Measurements from ENCODE around the gene MAN2A2. TPM values are rescaled to one million over a fixed set of nuclear protein-coding genes. Genes with fewer than 3 reads are reported as not detected.

MAN2A2 gene
- total and polyA plus RNA-seq, 2 of the 8 experiments (the other 6 are each of a cell fraction or from before 2014, with no cell fraction given), result 23.1 to 29.7 TPM

- TF ChIP-seq, protein P1, sequence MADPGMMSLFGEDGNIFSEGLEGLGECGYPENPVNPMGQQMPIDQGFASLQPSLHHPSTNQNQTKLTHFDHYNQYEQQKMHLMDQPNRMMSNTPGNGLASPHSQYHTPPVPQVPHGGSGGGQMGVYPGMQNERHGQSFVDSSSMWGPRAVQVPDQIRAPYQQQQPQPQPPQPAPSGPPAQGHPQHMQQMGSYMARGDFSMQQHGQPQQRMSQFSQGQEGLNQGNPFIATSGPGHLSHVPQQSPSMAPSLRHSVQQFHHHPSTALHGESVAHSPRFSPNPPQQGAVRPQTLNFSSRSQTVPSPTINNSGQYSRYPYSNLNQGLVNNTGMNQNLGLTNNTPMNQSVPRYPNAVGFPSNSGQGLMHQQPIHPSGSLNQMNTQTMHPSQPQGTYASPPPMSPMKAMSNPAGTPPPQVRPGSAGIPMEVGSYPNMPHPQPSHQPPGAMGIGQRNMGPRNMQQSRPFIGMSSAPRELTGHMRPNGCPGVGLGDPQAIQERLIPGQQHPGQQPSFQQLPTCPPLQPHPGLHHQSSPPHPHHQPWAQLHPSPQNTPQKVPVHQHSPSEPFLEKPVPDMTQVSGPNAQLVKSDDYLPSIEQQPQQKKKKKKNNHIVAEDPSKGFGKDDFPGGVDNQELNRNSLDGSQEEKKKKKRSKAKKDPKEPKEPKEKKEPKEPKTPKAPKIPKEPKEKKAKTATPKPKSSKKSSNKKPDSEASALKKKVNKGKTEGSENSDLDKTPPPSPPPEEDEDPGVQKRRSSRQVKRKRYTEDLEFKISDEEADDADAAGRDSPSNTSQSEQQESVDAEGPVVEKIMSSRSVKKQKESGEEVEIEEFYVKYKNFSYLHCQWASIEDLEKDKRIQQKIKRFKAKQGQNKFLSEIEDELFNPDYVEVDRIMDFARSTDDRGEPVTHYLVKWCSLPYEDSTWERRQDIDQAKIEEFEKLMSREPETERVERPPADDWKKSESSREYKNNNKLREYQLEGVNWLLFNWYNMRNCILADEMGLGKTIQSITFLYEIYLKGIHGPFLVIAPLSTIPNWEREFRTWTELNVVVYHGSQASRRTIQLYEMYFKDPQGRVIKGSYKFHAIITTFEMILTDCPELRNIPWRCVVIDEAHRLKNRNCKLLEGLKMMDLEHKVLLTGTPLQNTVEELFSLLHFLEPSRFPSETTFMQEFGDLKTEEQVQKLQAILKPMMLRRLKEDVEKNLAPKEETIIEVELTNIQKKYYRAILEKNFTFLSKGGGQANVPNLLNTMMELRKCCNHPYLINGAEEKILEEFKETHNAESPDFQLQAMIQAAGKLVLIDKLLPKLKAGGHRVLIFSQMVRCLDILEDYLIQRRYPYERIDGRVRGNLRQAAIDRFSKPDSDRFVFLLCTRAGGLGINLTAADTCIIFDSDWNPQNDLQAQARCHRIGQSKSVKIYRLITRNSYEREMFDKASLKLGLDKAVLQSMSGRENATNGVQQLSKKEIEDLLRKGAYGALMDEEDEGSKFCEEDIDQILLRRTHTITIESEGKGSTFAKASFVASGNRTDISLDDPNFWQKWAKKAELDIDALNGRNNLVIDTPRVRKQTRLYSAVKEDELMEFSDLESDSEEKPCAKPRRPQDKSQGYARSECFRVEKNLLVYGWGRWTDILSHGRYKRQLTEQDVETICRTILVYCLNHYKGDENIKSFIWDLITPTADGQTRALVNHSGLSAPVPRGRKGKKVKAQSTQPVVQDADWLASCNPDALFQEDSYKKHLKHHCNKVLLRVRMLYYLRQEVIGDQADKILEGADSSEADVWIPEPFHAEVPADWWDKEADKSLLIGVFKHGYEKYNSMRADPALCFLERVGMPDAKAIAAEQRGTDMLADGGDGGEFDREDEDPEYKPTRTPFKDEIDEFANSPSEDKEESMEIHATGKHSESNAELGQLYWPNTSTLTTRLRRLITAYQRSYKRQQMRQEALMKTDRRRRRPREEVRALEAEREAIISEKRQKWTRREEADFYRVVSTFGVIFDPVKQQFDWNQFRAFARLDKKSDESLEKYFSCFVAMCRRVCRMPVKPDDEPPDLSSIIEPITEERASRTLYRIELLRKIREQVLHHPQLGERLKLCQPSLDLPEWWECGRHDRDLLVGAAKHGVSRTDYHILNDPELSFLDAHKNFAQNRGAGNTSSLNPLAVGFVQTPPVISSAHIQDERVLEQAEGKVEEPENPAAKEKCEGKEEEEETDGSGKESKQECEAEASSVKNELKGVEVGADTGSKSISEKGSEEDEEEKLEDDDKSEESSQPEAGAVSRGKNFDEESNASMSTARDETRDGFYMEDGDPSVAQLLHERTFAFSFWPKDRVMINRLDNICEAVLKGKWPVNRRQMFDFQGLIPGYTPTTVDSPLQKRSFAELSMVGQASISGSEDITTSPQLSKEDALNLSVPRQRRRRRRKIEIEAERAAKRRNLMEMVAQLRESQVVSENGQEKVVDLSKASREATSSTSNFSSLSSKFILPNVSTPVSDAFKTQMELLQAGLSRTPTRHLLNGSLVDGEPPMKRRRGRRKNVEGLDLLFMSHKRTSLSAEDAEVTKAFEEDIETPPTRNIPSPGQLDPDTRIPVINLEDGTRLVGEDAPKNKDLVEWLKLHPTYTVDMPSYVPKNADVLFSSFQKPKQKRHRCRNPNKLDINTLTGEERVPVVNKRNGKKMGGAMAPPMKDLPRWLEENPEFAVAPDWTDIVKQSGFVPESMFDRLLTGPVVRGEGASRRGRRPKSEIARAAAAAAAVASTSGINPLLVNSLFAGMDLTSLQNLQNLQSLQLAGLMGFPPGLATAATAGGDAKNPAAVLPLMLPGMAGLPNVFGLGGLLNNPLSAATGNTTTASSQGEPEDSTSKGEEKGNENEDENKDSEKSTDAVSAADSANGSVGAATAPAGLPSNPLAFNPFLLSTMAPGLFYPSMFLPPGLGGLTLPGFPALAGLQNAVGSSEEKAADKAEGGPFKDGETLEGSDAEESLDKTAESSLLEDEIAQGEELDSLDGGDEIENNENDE (IDR thresholded peaks at IDR 0.05; ENCODE audit: insufficient replicate concordance, low read length), result no peak
Observed at GRCh38 chr15:90904746-90905145, 1.6 kb downstream of the MAN2A2 start (continued).
